ENCODE data around the gene CD320. TPM values are rescaled to one million over a fixed set of nuclear protein-coding genes. Genes with fewer than 3 reads are reported as not detected.

CD320 gene
- total RNA-seq, 1 donor from 2014 or later, result 31.0 TPM

- ATAC-seq (no peak), DNase-seq (no peak)
- Histone ChIP-seq H3K9me3 (no peaks in the 10 kb centered on the region), H3K36me3 (peaks cover 32% of the 10 kb centered on the region), H3K4me1 (peaks cover 23% of the 10 kb centered on the region), H3K27ac (no peak overlapping the region), H3K27me3 (ENCODE audit: low read depth) (peaks cover 30% of the 10 kb centered on the region), H3K4me3 (no peak overlapping the region)
- intact Hi-C loops (cut with DNase I), result no loop called here
- TF ChIP-seq CTCF (IDR thresholded peaks at IDR 0.05), result no peak
Measured at GRCh38 chr19:8333767-8334457, 25.8 kb upstream of the CD320 start.

GRCh38 chr19:8332976-8333766, 25.0 kb upstream of the CD320 start:
- no peak for TF ChIP-seq CTCF (IDR thresholded peaks at IDR 0.05)
- ATAC-seq, result no peak
- no peak for DNase-seq
- Histone ChIP-seq H3K27me3 (ENCODE audit: low read depth) (peaks cover 30% of the 10 kb centered on the region), H3K4me3 (no peak overlapping the region), H3K36me3 (peaks cover 32% of the 10 kb centered on the region), H3K9me3 (no peaks in the 10 kb centered on the region), H3K4me1 (peaks cover 21% of the 10 kb centered on the region), H3K27ac (no peak overlapping the region)
- intact Hi-C loops (cut with DNase I), result no loop called here

- no peaks in the 10 kb centered on the region for H3K9me3 ChIP-seq
- H3K27ac ChIP-seq, result no peak overlapping the region
- no peak for ATAC-seq
- H3K36me3 ChIP-seq, result peaks cover 37% of the 10 kb centered on the region
- TF ChIP-seq CTCF (IDR thresholded peaks at IDR 0.05), result no peak
- H3K4me3 ChIP-seq, result no peak overlapping the region
- H3K27me3 ChIP-seq (ENCODE audit: low read depth), result peaks cover 30% of the 10 kb centered on the region
- peaks cover 21% of the 10 kb centered on the region for H3K4me1 ChIP-seq
- intact Hi-C loops (cut with DNase I), result no loop called here
- no peak for DNase-seq
Measured at GRCh38 chr19:8331263-8331845, 23.2 kb upstream of the CD320 start.

GRCh38 chr19:8329996-8330395, 21.8 kb upstream of the CD320 start:
- no peak overlapping the region for H3K4me3 ChIP-seq
- peaks cover 22% of the 10 kb centered on the region for H3K4me1 ChIP-seq
- peaks cover 23% of the 10 kb centered on the region for H3K27me3 ChIP-seq (ENCODE audit: low read depth)
- peaks cover 38% of the 10 kb centered on the region for H3K36me3 ChIP-seq
- DNase-seq, result no peak
- intact Hi-C loops (cut with DNase I), result no loop called here
- ATAC-seq, result no peak
- no peaks in the 10 kb centered on the region for H3K9me3 ChIP-seq
- H3K27ac ChIP-seq, result no peak overlapping the region
- no peak for TF ChIP-seq CTCF (IDR thresholded peaks at IDR 0.05)

- Histone ChIP-seq H3K4me3 (no peak overlapping the region), H3K27me3 (ENCODE audit: low read depth) (no peaks in the 10 kb centered on the region), H3K27ac (no peak overlapping the region), H3K36me3 (peaks cover 43% of the 10 kb centered on the region), H3K9me3 (no peaks in the 10 kb centered on the region), H3K4me1 (peaks cover 33% of the 10 kb centered on the region)
- no peak for TF ChIP-seq CTCF (IDR thresholded peaks at IDR 0.05)
- no peak for DNase-seq
- no peak for ATAC-seq
- intact Hi-C loops (cut with DNase I), result no loop called here
Measured at GRCh38 chr19:8325454-8325853, 17.3 kb upstream of the CD320 start.

Measured in lower lobe of right lung (tissue), 2 donors.